H9 (cell line): Measurements from ENCODE around the gene CTCFL. TPM values are rescaled to one million over a fixed set of nuclear protein-coding genes. Genes with fewer than 3 reads are reported as not detected.
A peak's percentile ranks its signal among the peaks of the same experiment; 100 is the strongest.

Source experiments
- DNase-seq: peaks from one replicate; pipeline ENCODE4 v3.0.0-alpha.2; 2017
- H2AFZ ChIP-seq: one replicate; pipeline ENCODE4 v1.6.1; 2013; ENCODE audit warnings: mild to moderate bottlenecking, low read length, control low read depth, moderate library complexity
- H2AK5ac ChIP-seq: 2 replicates; pipeline ENCODE4 v1.6.1; 2013; ENCODE audit warnings: low read length, control low read depth, mixed read lengths; ENCODE audit not compliant: insufficient read length
- H2BK120ac ChIP-seq: one replicate; pipeline ENCODE4 v1.6.1; 2013; ENCODE audit warnings: low read depth, mild to moderate bottlenecking, low read length, control low read depth, inconsistent platforms; ENCODE audit not compliant: poor library complexity, severe bottlenecking
- H2BK12ac ChIP-seq: 2 replicates; pipeline ENCODE4 v1.6.1; 2013; ENCODE audit warnings: low read length, control low read depth, mixed read lengths, low read depth; ENCODE audit not compliant: insufficient read length
- H2BK15ac ChIP-seq: 2 replicates; pipeline ENCODE4 v1.6.1; 2013; ENCODE audit warnings: low read depth, low read length, control low read depth
- H2BK20ac ChIP-seq: one replicate; pipeline ENCODE4 v1.6.1; 2013; ENCODE audit warnings: low read depth, mild to moderate bottlenecking, low read length, control low read depth, inconsistent platforms; ENCODE audit not compliant: poor library complexity, severe bottlenecking
- H2BK5ac ChIP-seq: 2 replicates; pipeline ENCODE4 v1.6.1; 2013; ENCODE audit warnings: low read length, control low read depth, mixed read lengths; ENCODE audit not compliant: insufficient read length
- H3K14ac ChIP-seq: 2 replicates; pipeline ENCODE4 v1.6.1; 2013; ENCODE audit warnings: low read length, control low read depth; ENCODE audit not compliant: insufficient read depth
- H3K18ac ChIP-seq: 2 replicates; pipeline ENCODE4 v1.6.1; 2013; ENCODE audit warnings: low read depth, mild to moderate bottlenecking, mixed read lengths, low read length, control low read depth; ENCODE audit not compliant: insufficient read length
- H3K23ac ChIP-seq: 2 replicates; pipeline ENCODE4 v1.6.1; 2013; ENCODE audit warnings: low read length, control low read depth, mixed read lengths, low read depth; ENCODE audit not compliant: insufficient read length
- H3K23me2 ChIP-seq: 2 replicates; pipeline ENCODE4 v1.6.1; 2013; ENCODE audit warnings: low read depth, mild to moderate bottlenecking, mixed read lengths, low read length, control low read depth; ENCODE audit not compliant: insufficient read length, poor library complexity, severe bottlenecking
- H3K27ac ChIP-seq: 2 replicates; pipeline ENCODE4 v1.5.1; 2013; ENCODE audit warnings: low read length, control low read depth, mixed read lengths, low read depth; ENCODE audit not compliant: insufficient read length
- H3K27me3 ChIP-seq: 2 replicates; pipeline ENCODE4 v1.6.1; 2013; ENCODE audit warnings: low read length, control low read depth, inconsistent platforms; ENCODE audit not compliant: insufficient read depth
- H3K4ac ChIP-seq: 2 replicates; pipeline ENCODE4 v1.6.1; 2013; ENCODE audit warnings: low read depth, mild to moderate bottlenecking, control low read depth, inconsistent platforms, low read length, moderate library complexity
- H3K4me1 ChIP-seq: 2 replicates; pipeline ENCODE4 v1.6.1; 2013; ENCODE audit warnings: low read length, control low read depth, inconsistent platforms; ENCODE audit not compliant: insufficient read depth
- H3K4me2 ChIP-seq: 2 replicates; pipeline ENCODE4 v1.6.1; 2013; ENCODE audit warnings: low read length, control low read depth, mixed read lengths; ENCODE audit not compliant: insufficient read length, insufficient read depth
- H3K56ac ChIP-seq: 2 replicates; pipeline ENCODE4 v1.6.1; 2013; ENCODE audit warnings: low read depth, mild to moderate bottlenecking, mixed read lengths, low read length, control low read depth; ENCODE audit not compliant: insufficient read length
- H3K79me1 ChIP-seq: 2 replicates; pipeline ENCODE4 v1.6.1; 2013; ENCODE audit warnings: low read depth, mild to moderate bottlenecking, moderate library complexity, low read length, control low read depth, inconsistent platforms; ENCODE audit not compliant: insufficient read depth, poor library complexity, severe bottlenecking
- H3K79me2 ChIP-seq: 2 replicates; pipeline ENCODE4 v1.6.1; 2013; ENCODE audit warnings: low read length, control low read depth, inconsistent platforms; ENCODE audit not compliant: insufficient read depth
- H3K9ac ChIP-seq: 2 replicates; pipeline ENCODE4 v1.6.1; 2013; ENCODE audit warnings: low read length, control low read depth, mixed read lengths; ENCODE audit not compliant: insufficient read length; ENCODE audit errors: extremely low read depth
- H3K9me3 ChIP-seq: one replicate; pipeline ENCODE4 v1.6.1; 2013; ENCODE audit warnings: low read depth, low read length, inconsistent platforms; ENCODE audit not compliant: control insufficient read depth
- H3T11ph ChIP-seq: one replicate; pipeline ENCODE4 v1.6.1; 2013; ENCODE audit warnings: mild to moderate bottlenecking, low read length, control low read depth, inconsistent platforms
- H4K20me1 ChIP-seq: one replicate; pipeline ENCODE4 v1.6.1; 2013; ENCODE audit not compliant: control insufficient read depth, insufficient read length, insufficient read depth
- H4K5ac ChIP-seq: 2 replicates; pipeline ENCODE4 v1.6.1; 2013; ENCODE audit warnings: low read depth, mild to moderate bottlenecking, mixed read lengths, low read length, control low read depth; ENCODE audit not compliant: insufficient read length
- H4K8ac ChIP-seq: replicated peaks from 2 replicates; pipeline ENCODE4 v1.6.1; 2013; ENCODE audit warnings: low read length, control low read depth, mixed read lengths, low read depth; ENCODE audit not compliant: insufficient read length
- H4K91ac ChIP-seq: 2 replicates; pipeline ENCODE4 v1.6.1; 2013; ENCODE audit warnings: low read depth, mild to moderate bottlenecking, moderate library complexity, mixed read lengths, low read length, control low read depth; ENCODE audit not compliant: insufficient read length
- H3K27ac Mint-ChIP-seq, 3 experiments: 2 replicates in 2 of 3; 3 replicates in 1 of 3; pipeline ENCODE4 v1.8.0; 2020 to 2021; ENCODE audit warnings: mixed read lengths in 3 of 3, mild to moderate bottlenecking in 1 of 3, moderate library complexity in 1 of 3
- H3K27me3 Mint-ChIP-seq: 2 replicates; pipeline ENCODE4 v1.8.0; 2021; ENCODE audit warnings: low read depth, mild to moderate bottlenecking, moderate library complexity, mixed read lengths
- H3K36me3 Mint-ChIP-seq, 3 experiments: 2 replicates in 2 of 3; 3 replicates in 1 of 3; pipeline ENCODE4 v1.8.0; 2020 to 2021; ENCODE audit warnings: low read depth in 3 of 3, mixed read lengths in 3 of 3; ENCODE audit not compliant: insufficient read depth in 1 of 3
- H3K4me1 Mint-ChIP-seq, 2 experiments: 2 replicates each; pipeline ENCODE4 v1.8.0; 2020; ENCODE audit warnings: mixed read lengths in 2 of 2
- H3K4me3 Mint-ChIP-seq, 2 experiments: 2 replicates in 1 of 2; 3 replicates in 1 of 2; pipeline ENCODE4 v1.8.0; 2020 to 2021; ENCODE audit warnings: mild to moderate bottlenecking in 2 of 2, mixed read lengths in 2 of 2, moderate library complexity in 1 of 2
- H3K9me3 Mint-ChIP-seq, 2 experiments: 2 replicates in 1 of 2; 3 replicates in 1 of 2; pipeline ENCODE4 v1.8.0; 2020; ENCODE audit warnings: mild to moderate bottlenecking in 2 of 2, mixed read lengths in 2 of 2, moderate library complexity in 1 of 2
- CTCF ChIP-seq: fragments of 200-600 bp; sonication (generic); conservative IDR thresholded peaks from 3 replicates; pipeline ENCODE4 v1.8.0; 2021; ENCODE audit warnings: antibody characterized with exemption, mild to moderate bottlenecking
- WGBS: extraction: QIAGEN DNeasy Blood & Tissue Kit; methylation state at CpG from one replicate; pipeline ENCODE4 v1.1.7; 2013; ENCODE audit warnings: missing lambda C conversion rate, low lambda C conversion rate, mixed read lengths; ENCODE audit not compliant: insufficient read length; ENCODE audit errors: extremely low coverage; 5-methylcytosine and 5-hydroxymethylcytosine counted together
- total RNA-seq: library from RNA; stranded (reverse); gene quantifications from 2 replicates; pipeline ENCODE4 v1.2.1, GENCODE V29; 2021

CTCFL gene
- total RNA-seq, 1 experiment from 2014 or later: 0.90 TPM

- H4K8ac ChIP-seq: no peak overlapping the region
- H2AK5ac ChIP-seq: no peak overlapping the region
- no peak overlapping the region for H3K4me2 ChIP-seq
- H3K4me3 Mint-ChIP-seq: no peak overlapping the region
- no peak overlapping the region for H3K23ac ChIP-seq
- no peak overlapping the region for H3K27ac Mint-ChIP-seq
- no peak overlapping the region for H3K14ac ChIP-seq
- H2BK20ac ChIP-seq: no peak overlapping the region
- WGBS: no CpG with 5 or more reads among the region's 4 CpGs
- no peak overlapping the region for H2BK12ac ChIP-seq
- no peak overlapping the region for H3K56ac ChIP-seq
- no peaks in the 10 kb centered on the region for H3K27me3 ChIP-seq
- H2BK15ac ChIP-seq: no peak overlapping the region
- H3K79me1 ChIP-seq: no peaks in the 10 kb centered on the region
- H3K27me3 Mint-ChIP-seq: no peaks in the 10 kb centered on the region; the same call in none of the 2 replicates
- no peak overlapping the region for H2BK120ac ChIP-seq
- H2AFZ ChIP-seq: no peak overlapping the region
- no peak overlapping the region for H3T11ph ChIP-seq
- H3K27ac ChIP-seq: no peak overlapping the region
- H4K5ac ChIP-seq: no peak overlapping the region
- peaks cover 4% of the 10 kb centered on the region; the same call in 1 of the 2 replicates for H3K4me1 ChIP-seq
- no peak overlapping the region for H2BK5ac ChIP-seq
- H3K18ac ChIP-seq: no peak overlapping the region
- peaks cover 23 to 31% of the 10 kb centered on the region in 2 experiments for H3K4me1 Mint-ChIP-seq
- DNase-seq: no peak
- no peak overlapping the region for H3K4ac ChIP-seq
- H3K9me3 Mint-ChIP-seq: no peaks in the 10 kb centered on the region; a peak in 1 of 5 replicates
- H3K79me2 ChIP-seq: no peaks in the 10 kb centered on the region
- no peaks in the 10 kb centered on the region for H3K23me2 ChIP-seq
- no peaks in the 10 kb centered on the region for H3K36me3 Mint-ChIP-seq
- no peaks in the 10 kb centered on the region for H4K20me1 ChIP-seq
- no peaks in the 10 kb centered on the region for H3K9me3 ChIP-seq
- H4K91ac ChIP-seq: no peak overlapping the region
- no peak overlapping the region for H3K9ac ChIP-seq
- TF ChIP-seq CTCF: peak; percentile 58
Observed at GRCh38 chr20:57465943-57466342, 59.0 kb downstream of the CTCFL start.
